GM20000 (cell line): ENCODE data around the gene ARHGAP26.

Experiments used
- DNase-seq: peaks from one replicate; pipeline ENCODE4 v3.0.0; 2012; ENCODE audit warnings: low spot score
- TF ChIP-seq, protein P1 (sequence below): IDR thresholded peaks from 2 replicates; pipeline ENCODE4 v1.5.1; 2012; ENCODE audit warnings: mild to moderate bottlenecking, control low read depth; ENCODE audit errors: extremely low read depth, missing control alignments

ARHGAP26 gene

DNA sequence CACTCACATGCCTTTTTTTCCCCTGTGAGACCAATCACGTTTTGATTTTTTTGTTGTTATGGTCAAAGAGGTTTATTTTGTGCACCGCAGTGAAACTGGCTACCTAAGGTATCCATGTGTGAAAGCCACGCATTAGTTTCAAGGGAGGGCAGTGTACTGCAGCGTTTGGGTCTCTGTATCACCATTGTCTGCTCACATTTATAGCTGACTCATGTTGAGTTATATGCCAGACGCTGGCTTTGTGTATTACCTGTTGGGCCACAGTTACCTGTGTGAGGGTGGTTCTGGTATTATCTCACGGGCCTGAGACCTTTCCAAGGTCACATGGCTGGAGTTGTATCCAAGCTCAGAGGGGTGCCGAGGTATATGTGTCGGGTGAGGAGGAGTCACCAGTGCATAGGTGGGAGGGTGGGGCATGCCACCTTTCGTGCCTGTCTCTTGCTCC lies 75.8 kb downstream of the ARHGAP26 start:
- DNase-seq, result no peak

DNA sequence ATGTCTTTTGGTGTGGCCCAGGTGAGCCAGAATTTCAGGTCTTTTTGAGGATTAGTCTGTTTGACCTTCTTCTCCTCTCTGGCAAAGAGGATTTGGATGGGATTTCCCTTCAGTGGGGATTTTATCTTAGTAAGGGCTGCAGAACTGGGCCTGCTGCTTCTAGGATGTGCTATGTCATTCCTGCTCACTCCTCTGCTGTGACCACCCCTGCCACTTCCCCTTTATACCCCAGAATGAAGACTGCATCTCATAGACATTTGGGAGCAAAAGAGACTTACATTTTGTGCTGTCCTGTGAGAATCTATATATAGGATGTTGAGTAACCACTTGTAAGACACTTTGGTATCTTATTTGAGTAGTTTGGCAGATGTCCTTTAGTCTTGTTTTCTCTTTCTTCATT lies 76.2 kb downstream of the ARHGAP26 start:
- no peak for DNase-seq
- TF ChIP-seq, protein P1, sequence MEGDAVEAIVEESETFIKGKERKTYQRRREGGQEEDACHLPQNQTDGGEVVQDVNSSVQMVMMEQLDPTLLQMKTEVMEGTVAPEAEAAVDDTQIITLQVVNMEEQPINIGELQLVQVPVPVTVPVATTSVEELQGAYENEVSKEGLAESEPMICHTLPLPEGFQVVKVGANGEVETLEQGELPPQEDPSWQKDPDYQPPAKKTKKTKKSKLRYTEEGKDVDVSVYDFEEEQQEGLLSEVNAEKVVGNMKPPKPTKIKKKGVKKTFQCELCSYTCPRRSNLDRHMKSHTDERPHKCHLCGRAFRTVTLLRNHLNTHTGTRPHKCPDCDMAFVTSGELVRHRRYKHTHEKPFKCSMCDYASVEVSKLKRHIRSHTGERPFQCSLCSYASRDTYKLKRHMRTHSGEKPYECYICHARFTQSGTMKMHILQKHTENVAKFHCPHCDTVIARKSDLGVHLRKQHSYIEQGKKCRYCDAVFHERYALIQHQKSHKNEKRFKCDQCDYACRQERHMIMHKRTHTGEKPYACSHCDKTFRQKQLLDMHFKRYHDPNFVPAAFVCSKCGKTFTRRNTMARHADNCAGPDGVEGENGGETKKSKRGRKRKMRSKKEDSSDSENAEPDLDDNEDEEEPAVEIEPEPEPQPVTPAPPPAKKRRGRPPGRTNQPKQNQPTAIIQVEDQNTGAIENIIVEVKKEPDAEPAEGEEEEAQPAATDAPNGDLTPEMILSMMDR, result no peak

More for the DNA sequence above, 75.8 kb downstream of the ARHGAP26 start:
- TF ChIP-seq, protein P1, result no peak

DNA sequence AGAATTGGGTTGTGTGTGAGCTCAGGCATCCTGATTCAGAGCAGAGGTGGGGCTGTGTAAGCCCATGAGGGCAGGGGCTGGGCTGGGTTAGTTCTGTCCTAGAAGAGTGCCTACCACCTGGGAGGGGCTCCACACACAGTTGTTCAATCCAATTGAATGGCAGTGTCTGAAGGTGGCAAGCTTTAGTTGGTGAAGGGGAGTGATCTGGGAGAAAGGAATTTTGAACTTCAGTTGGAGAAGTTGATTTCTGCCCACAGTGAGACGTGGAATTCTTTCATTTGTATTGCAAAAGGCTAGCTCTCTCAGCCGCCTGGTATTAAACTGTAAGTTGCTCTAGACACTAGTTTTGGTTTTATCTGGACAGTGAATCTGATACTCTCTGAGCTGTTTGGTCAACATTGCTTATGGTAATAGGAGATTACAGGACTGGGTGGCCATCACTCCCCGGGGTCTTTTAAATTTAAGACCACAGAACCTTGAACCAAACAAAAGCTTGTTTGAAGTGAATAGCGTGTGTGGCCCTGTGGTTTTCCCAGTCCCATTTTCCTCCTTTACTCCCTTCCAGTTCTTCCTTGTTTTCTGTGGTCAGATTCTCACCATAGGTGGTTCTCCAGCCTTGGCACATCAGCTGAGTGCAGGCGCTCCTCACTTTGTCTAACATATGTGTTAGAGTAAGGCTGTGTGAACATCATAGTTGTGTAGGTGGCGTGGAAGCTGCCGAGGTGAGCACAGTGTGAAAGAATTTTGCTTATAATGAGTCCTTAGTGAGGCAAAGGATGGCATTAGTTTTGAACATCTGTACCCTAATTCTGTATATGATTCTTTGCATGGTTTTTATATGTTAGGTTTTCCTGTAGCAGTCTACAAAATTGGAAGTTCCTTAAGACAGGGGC lies 78.0 kb downstream of the ARHGAP26 start:
- DNase-seq, result no peak
- TF ChIP-seq, protein P1, result no peak

DNA sequence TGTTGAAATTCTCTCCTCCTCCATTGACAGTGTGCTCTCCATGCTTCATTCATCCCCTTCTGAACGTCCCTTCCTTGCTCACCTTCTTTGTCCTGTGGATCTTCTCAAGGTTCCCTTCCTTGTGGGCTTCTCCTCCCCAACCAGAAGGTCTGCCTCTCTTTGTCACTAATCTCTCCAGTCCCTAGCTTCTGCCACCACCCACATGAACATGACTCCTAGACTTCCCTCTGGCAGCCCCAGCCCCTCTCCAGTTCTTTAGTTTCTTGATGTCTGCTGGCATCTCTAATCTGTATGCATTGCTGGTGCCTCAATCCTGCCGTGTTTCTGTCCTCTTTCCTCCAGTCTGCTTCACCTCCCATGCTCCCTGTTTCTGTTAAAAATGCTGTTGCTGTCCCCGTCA lies 79.3 kb downstream of the ARHGAP26 start:
- TF ChIP-seq, protein P1, result no peak
- no peak for DNase-seq

DNA sequence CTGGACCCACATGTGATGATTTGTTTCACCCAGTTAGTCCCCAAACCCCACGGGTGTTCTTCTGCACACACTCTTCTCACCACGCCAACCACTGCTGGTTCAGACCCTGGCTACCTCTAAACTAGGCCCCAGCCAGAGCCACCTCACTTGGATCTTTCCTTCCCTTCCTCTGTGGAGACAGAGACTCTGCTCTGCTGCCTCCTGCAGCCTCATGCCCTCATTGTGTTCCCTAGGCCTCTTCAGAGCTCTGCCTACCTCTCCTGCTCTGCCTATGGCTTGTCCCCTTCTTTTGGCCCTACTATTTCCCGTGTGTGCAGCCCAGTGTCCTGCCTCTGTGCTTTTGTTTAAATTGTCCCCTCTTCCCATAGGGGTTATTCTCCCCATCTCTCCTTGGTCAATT lies 79.7 kb downstream of the ARHGAP26 start:
- DNase-seq, result no peak
- TF ChIP-seq, protein P1, result no peak

DNA sequence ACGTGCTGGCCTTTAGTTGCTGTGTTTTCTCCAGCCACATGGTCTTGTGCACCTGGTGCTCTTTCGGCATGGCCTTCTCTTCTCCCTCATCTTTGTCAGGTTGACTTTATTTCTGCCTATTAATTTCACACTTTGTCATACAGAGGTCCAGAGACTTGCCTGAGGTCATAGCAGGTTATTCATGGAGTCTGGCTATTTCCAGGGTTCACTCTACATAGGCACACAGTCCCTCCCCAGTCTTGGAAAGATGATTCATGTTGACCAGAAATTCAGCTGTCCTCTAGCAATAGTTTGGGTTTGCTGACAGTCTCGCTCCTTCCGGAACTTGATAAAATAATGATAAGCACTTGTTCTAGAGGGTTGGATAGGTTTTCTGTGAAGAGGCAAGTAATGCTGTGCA lies 81.6 kb downstream of the ARHGAP26 start:
- no peak for DNase-seq
- TF ChIP-seq, protein P1, result no peak

DNA sequence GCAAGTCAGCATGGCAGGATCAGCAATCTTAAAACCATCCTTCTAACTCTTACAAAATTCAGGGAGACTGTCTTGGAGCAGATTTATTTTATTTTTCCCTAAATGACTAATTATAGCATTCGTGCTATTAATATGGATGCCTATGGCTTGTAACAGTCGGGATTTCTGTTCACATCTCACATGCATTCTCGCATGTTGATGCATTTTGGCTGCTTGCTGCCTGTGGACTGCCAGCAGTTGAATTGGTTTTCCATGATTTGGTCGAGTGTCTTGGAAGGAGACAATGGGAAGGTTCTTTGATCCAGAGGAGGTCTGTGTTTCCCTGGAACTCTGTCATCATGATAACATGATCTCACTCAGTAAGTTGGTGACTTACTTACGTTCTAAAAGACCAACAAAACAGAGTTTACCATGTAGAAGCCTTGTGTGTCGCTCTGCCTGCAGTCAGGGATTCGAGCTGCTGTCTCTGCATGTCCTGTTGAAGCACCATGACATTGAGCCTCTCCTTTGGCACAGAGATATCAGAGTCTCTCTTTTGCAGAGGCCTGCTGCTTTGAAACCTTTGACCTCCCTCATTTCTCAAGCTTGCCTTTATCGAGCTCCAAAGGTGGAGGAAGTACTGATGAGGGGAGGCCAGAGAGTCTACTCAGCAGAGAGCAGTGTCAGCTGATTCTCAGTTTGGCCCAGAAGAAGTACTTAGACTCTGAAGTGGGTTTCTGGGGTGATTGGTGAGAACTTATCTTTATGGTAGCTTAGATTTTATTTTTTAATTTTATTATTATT lies 82.4 kb downstream of the ARHGAP26 start:
- DNase-seq, result no peak
- TF ChIP-seq, protein P1, result no peak
